HepG2 (cell line): ENCODE measurements around the gene GMEB2. TPM values are rescaled to one million over a fixed set of nuclear protein-coding genes. Genes with fewer than 3 reads are reported as not detected.

ENCODE experiments used
- ZBTB38 ChIP-seq: sonication (generic); formaldehyde crosslinking; IDR thresholded peaks from 2 replicates; pipeline ENCODE4 v1.5.1; 2020; ENCODE audit warnings: mild to moderate bottlenecking, missing genetic modification reagents
- ZNF879 ChIP-seq: sonication (generic); formaldehyde crosslinking; IDR thresholded peaks from 2 replicates; pipeline ENCODE4 v1.8.1; 2023; ENCODE audit warnings: missing genetic modification reagents
- polyA plus RNA-seq, 8 experiments: library from polyadenylated mRNA; depleted of rRNA in 3 of 8; stranded (reverse) in 7 of 8; unstranded in 1 of 8; fragments of >200 nt; fragmentation: Illumina TruSeq in 4 of 8; extraction: Trizol in 4 of 8; gene quantifications; 2 replicates each; pipeline versions ENCODE4 v1.2.1 to v1.2.3, GENCODE V29; 2011 to 2016; ENCODE audit warnings: low read depth in 4 of 8, missing spikeins in 1 of 8, mixed read lengths in 1 of 8; ENCODE audit not compliant: insufficient read depth in 1 of 8
- total RNA-seq, 5 experiments: library from RNA; depleted of rRNA; stranded (reverse); fragments of >200 nt; fragmentation: Illumina TruSeq; extraction: Trizol; gene quantifications; 2 replicates each; pipeline ENCODE4 v1.2.3, GENCODE V29; 2016; ENCODE audit warnings: low read depth in 1 of 5
- TF ChIP-seq, protein P1 (sequence below): IDR thresholded peaks from 2 replicates; pipeline ENCODE4 v1.6.1; 2016; ENCODE audit warnings: low read depth
- TF ChIP-seq, protein P2 (sequence below): sonication (generic); formaldehyde crosslinking; IDR thresholded peaks from 2 replicates; pipeline ENCODE4 v1.9.0; 2021; ENCODE audit warnings: mild to moderate bottlenecking, missing genetic modification reagents

The GMEB2 gene
- total and polyA plus RNA-seq, 2 of the 13 experiments (the other 11 are each of a cell fraction or from before 2014, with no cell fraction given): 10.6 to 12.4 TPM

DNA sequence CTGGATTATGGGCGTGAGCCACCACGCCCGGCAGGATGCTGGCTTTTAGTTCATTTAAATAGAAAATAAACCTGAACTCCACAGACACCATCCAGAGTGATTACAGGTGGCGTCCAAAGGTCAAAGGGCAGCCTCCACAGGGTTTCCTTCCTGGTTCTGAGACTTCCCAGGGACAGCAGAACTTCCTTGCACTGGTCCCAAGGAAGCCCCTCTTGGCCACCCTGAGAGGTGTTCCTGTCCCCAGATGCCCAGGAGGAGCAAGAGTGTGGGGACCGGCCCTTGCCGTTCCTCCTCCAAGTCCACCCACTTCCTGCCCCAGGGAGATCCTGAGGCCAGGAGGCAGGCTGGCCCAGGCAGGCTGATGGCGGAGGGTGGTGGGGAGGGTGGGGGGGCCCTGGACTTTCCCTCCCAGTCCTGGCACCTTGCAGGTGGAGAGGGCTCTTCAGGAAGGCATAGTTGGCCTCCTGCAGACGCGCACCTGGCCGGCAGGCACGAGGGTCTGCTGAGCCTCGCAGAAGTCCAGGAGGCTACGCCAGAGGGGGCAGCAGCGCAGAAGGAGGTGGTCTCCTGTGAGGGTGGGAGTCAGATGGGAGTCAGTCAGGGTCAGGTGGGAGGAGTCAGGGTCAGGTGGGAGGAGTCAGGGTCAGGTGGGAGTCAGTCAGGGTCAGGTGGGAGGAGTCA lies 68.0 kb downstream of the GMEB2 start (continued):
- TF ChIP-seq, protein P1, sequence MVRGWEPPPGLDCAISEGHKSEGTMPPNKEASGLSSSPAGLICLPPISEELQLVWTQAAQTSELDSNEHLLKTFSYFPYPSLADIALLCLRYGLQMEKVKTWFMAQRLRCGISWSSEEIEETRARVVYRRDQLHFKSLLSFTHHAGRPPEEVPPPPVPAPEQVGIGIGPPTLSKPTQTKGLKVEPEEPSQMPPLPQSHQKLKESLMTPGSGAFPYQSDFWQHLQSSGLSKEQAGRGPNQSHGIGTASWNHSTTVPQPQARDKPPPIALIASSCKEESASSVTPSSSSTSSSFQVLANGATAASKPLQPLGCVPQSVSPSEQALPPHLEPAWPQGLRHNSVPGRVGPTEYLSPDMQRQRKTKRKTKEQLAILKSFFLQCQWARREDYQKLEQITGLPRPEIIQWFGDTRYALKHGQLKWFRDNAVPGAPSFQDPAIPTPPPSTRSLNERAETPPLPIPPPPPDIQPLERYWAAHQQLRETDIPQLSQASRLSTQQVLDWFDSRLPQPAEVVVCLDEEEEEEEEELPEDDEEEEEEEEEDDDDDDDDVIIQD (CRISPR knock-in tag): no peak
- TF ChIP-seq, protein P2, sequence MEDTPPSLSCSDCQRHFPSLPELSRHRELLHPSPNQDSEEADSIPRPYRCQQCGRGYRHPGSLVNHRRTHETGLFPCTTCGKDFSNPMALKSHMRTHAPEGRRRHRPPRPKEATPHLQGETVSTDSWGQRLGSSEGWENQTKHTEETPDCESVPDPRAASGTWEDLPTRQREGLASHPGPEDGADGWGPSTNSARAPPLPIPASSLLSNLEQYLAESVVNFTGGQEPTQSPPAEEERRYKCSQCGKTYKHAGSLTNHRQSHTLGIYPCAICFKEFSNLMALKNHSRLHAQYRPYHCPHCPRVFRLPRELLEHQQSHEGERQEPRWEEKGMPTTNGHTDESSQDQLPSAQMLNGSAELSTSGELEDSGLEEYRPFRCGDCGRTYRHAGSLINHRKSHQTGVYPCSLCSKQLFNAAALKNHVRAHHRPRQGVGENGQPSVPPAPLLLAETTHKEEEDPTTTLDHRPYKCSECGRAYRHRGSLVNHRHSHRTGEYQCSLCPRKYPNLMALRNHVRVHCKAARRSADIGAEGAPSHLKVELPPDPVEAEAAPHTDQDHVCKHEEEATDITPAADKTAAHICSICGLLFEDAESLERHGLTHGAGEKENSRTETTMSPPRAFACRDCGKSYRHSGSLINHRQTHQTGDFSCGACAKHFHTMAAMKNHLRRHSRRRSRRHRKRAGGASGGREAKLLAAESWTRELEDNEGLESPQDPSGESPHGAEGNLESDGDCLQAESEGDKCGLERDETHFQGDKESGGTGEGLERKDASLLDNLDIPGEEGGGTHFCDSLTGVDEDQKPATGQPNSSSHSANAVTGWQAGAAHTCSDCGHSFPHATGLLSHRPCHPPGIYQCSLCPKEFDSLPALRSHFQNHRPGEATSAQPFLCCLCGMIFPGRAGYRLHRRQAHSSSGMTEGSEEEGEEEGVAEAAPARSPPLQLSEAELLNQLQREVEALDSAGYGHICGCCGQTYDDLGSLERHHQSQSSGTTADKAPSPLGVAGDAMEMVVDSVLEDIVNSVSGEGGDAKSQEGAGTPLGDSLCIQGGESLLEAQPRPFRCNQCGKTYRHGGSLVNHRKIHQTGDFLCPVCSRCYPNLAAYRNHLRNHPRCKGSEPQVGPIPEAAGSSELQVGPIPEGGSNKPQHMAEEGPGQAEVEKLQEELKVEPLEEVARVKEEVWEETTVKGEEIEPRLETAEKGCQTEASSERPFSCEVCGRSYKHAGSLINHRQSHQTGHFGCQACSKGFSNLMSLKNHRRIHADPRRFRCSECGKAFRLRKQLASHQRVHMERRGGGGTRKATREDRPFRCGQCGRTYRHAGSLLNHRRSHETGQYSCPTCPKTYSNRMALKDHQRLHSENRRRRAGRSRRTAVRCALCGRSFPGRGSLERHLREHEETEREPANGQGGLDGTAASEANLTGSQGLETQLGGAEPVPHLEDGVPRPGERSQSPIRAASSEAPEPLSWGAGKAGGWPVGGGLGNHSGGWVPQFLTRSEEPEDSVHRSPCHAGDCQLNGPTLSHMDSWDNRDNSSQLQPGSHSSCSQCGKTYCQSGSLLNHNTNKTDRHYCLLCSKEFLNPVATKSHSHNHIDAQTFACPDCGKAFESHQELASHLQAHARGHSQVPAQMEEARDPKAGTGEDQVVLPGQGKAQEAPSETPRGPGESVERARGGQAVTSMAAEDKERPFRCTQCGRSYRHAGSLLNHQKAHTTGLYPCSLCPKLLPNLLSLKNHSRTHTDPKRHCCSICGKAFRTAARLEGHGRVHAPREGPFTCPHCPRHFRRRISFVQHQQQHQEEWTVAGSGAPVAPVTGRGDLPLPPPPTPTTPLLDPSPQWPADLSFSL: no peak
- TF ChIP-seq ZBTB38 (CRISPR knock-in tag): no peak
- no peak for TF ChIP-seq ZNF879 (CRISPR knock-in tag)
